OCI-LY7 (cell line): ENCODE measurements around the gene RFC5.

Experiments
- CTCF ChIP-seq: fragments of 200-600 bp; sonication (generic); conservative IDR thresholded peaks from 2 replicates; pipeline ENCODE4 v1.5.1; 2014; ENCODE audit warnings: mild to moderate bottlenecking, antibody characterized with exemption, low read length, moderate library complexity, mixed read lengths
- EZH2phosphoT487 ChIP-seq: fragments of 200-600 bp; sonication (generic); IDR thresholded peaks from 2 replicates; pipeline ENCODE4 v1.6.1; 2018; ENCODE audit warnings: low read depth, borderline replicate concordance, mild to moderate bottlenecking, mixed run types, antibody characterized with exemption, low read length, moderate library complexity, mixed read lengths

GRCh38 chr12:118034429-118035189 lies 18.1 kb downstream of the RFC5 start:
- peak; percentile 57 for TF ChIP-seq CTCF
- no peak for TF ChIP-seq EZH2phosphoT487
